IPS-20b (cell line): Measurements from ENCODE around the gene ZNF736.
"Not testable (repeated sequence)": the region's sequence is repeated elsewhere in the genome, so short reads cannot be mapped to it uniquely, and the experiment has no call there.

ENCODE experiments used
- H3K27ac ChIP-seq: one replicate; pipeline ENCODE4 v1.5.1; 2013; ENCODE audit warnings: low read length
- H3K27me3 ChIP-seq: 2 replicates; pipeline ENCODE4 v1.6.1; 2013; ENCODE audit warnings: mild to moderate bottlenecking, low read length, inconsistent platforms; ENCODE audit not compliant: insufficient read depth
- H3K36me3 ChIP-seq: 2 replicates; pipeline ENCODE4 v1.6.1; 2013; ENCODE audit warnings: low read depth, mild to moderate bottlenecking, inconsistent platforms, low read length, moderate library complexity; ENCODE audit not compliant: insufficient read depth
- H3K4me1 ChIP-seq: 2 replicates; pipeline ENCODE4 v1.6.1; 2013; ENCODE audit warnings: mild to moderate bottlenecking, control low read depth, inconsistent platforms, low read length, moderate library complexity; ENCODE audit not compliant: insufficient read depth
- H3K4me3 ChIP-seq: 2 replicates; pipeline ENCODE4 v1.5.1; 2013; ENCODE audit warnings: mild to moderate bottlenecking, low read length, inconsistent platforms
- H3K9ac ChIP-seq: 2 replicates; pipeline ENCODE4 v1.6.1; 2013; ENCODE audit warnings: low read depth, mild to moderate bottlenecking, inconsistent platforms, low read length, moderate library complexity
- H3K9me3 ChIP-seq: 2 replicates; pipeline ENCODE4 v1.6.1; 2013; ENCODE audit warnings: mild to moderate bottlenecking, low read depth, low read length, inconsistent platforms; ENCODE audit not compliant: insufficient read depth

ZNF736 gene

DNA sequence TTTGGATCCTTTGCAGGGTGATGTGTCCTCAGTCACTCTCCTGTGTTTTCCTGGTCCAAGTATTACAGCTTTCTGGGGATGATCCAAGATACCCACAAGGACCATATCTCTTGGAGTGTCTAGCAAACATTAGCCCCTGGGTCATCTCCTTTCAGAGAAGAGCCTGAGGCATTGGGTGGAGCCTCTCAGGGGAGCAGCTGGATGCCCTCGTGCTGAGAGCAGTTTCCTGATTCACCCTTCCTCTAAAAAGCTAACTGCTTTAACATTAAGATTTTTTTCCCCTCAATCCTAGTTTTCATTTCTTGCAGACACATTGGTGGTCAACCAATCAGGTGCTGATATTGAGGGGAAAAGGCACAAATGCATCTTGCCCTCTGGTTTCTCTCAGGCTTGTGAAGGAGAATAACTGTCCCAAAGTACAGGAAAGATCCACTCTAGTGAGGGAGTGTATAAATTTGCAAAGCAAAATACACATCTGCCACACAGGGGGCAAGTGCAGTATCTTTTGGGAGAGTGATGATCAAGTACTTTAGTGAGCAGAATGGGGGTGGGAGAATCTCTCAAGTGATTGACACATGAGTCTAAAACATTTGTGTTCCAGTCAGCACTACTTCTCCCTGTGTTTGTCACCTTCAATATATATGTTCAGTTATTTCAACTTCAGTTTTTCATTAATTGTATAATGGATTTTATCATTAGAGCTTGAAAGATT, 2.4 kb downstream of the ZNF736 start:
- H3K27ac ChIP-seq, H3K4me3 ChIP-seq, H3K36me3 ChIP-seq, H3K9ac ChIP-seq, H3K27me3 ChIP-seq, H3K4me1 ChIP-seq: not testable (repeated sequence)
- peaks cover 92% of the 10 kb centered on the region for H3K9me3 ChIP-seq

DNA sequence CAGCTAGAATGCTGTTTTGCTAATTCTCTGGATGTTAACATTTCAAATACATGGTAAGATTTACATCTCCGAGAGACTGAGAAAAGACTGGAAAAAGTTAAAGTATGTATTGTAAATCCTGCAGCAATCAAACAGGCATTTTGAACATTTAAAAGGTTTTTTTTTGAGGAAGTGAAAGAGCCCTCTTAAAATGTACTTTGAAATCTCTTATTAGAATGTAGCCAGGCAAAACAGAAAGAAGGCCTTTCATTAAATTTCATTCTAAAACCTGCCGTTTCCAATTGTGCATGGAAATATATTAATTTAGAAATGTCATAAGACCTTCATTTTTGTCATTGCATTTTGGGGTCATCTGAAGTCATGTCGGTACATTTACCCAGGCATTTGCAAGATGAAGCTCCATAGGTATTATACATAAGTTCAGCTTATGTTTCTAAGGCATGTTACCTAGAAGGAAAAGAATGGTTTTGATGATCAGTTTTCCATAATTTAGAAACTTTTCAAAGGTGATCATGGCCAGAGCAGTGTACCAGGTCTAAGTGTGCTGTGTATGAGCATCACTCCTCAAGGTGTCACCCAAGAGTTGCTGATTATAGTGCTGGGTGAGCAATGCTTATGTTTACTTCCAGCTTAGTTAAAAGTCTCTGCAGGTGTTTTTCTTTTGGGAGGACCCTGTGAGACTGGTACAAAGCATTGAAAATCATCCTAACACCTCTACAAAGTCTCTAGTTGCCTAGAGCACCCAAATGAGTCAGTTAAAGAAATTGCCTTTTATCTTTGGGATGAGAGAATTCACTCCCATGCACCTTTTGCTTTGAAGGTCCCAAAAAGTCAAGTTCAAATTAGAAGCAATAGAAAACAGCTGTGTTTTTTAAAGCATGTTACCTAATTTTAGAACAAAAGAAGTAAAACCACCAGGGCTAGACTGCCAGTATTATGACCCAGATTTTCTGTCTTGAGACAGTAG, 7.1 kb downstream of the ZNF736 start:
- no peaks in the 10 kb centered on the region for H3K36me3 ChIP-seq
- H3K9ac ChIP-seq, result no peak overlapping the region
- H3K4me3 ChIP-seq, result no peak overlapping the region
- peaks cover 88% of the 10 kb centered on the region for H3K9me3 ChIP-seq
- no peaks in the 10 kb centered on the region for H3K4me1 ChIP-seq
- H3K27ac ChIP-seq, result no peak overlapping the region
- H3K27me3 ChIP-seq, result no peaks in the 10 kb centered on the region

DNA sequence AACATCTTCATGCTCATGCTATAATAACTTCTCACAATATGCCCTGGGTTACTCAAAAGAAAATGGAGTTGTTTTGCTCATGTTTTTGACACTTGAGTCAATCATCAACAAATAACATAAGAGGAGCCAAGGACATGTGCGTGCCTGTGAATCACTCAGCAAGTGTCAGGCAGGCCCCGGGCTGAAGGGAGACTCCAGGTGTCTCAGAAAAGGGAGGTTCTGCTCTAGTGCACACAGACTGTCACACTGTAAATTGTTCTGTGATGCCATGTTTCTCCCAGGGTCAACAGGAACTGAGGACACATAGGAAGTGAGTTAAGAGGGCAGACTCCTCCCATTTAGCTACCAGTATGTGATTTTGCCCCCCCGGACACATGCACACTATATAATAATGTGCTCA, 10.4 kb downstream of the ZNF736 start:
- not testable (repeated sequence) for H3K27ac ChIP-seq, H3K4me3 ChIP-seq, H3K27me3 ChIP-seq, H3K4me1 ChIP-seq, H3K9ac ChIP-seq, H3K36me3 ChIP-seq
- H3K9me3 ChIP-seq, result peaks cover 85% of the 10 kb centered on the region

DNA sequence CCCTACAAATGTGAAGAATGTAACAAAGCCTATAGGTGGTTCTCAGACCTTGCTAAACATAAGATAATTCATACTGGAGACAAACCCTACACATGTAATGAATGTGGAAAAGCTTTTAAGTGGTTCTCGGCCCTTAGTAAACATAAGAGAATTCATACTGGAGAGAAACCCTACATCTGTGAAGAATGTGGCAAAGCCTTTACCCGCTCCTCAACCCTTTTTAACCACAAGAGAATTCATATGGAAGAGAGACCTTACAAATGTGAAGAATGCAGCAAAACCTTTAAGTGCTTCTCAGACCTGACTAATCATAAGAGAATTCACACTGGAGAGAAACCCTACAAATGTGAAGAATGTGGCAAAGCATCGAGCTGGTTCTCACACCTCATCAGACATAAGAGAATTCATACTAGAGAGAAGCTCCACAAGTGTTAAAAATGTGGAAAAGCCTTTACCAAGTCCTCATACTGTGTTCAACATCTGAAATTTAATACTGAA, 35.0 kb downstream of the ZNF736 start:
- H3K4me3 ChIP-seq, H3K4me1 ChIP-seq, H3K27me3 ChIP-seq, H3K36me3 ChIP-seq, H3K27ac ChIP-seq, H3K9ac ChIP-seq: not testable (repeated sequence)
- H3K9me3 ChIP-seq, result peaks cover 94% of the 10 kb centered on the region

DNA sequence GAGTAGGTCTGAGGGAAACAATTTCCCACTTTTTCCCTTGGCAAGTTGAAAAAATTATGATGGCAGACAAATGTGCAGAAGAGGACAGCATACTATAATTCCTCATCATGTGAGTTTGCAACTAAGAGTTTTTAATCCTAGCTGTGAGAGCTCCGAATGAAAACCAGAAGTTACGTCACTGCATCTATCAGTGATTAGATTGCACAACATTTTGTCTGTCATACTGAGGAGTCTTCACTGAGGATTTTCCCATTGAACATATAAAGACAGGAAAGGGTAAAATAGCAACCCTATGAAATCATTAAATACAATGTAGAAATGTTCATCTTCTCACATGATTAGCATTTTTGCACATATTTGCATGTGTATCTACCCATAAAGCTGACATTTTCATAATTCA, 45.8 kb downstream of the ZNF736 start:
- Histone ChIP-seq H3K27me3 (no peaks in the 10 kb centered on the region), H3K4me1 (no peaks in the 10 kb centered on the region), H3K36me3 (no peaks in the 10 kb centered on the region)

DNA sequence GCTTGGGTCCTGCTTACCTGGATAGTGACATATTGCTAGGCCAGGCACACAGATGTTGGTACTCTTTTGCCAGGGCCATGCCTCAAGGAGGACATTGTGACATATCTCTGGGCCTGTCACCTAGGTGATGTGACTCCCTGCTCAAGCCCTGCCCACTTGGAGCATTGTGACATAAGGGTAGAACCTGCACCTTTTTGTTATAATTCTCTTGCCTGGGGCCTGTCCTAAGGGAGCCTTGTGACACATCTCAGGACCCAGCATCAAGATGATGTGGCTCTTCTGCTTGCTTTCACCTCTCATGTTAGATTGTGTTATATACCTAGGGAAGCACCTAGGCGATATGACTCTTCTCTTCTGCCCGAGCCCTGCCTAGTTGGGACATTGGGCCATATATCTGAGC, 57.4 kb downstream of the ZNF736 start:
- Histone ChIP-seq H3K9ac (no peak overlapping the region), H3K9me3 (peaks cover 96% of the 10 kb centered on the region)

More for the DNA sequence above, 45.8 kb downstream of the ZNF736 start:
- no peak overlapping the region for H3K27ac ChIP-seq
- H3K9ac ChIP-seq, result no peak overlapping the region
- no peak overlapping the region for H3K4me3 ChIP-seq
- H3K9me3 ChIP-seq, result peaks cover 94% of the 10 kb centered on the region

DNA sequence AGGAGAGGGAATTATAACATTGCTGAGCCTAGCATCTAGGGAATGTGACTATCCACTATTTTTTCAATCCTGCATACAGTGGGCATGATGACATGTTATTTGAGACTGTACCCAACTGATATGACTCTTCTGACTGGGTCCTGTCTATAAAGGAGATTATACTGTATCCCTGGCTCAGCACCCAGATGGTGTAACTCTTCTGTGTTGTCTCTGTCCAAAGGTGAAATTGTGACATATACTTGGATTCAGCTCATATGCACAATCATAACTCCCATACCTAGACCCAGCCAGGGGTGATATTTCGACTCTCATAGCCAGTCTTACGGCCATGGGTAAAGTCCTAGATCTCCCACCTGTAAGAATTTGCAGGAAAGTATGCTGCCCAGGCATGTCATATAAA, 59.3 kb downstream of the ZNF736 start:
- Histone ChIP-seq H3K9ac (no peak overlapping the region), H3K27me3 (no peaks in the 10 kb centered on the region), H3K4me1 (no peaks in the 10 kb centered on the region), H3K36me3 (no peaks in the 10 kb centered on the region), H3K4me3 (no peak overlapping the region; the same call in 1 of the 2 replicates), H3K9me3 (peaks cover 98% of the 10 kb centered on the region), H3K27ac (no peak overlapping the region)

More for the DNA sequence above, 57.4 kb downstream of the ZNF736 start:
- Histone ChIP-seq H3K4me1 (no peaks in the 10 kb centered on the region), H3K27ac (no peak overlapping the region), H3K27me3 (no peaks in the 10 kb centered on the region), H3K4me3 (no peak overlapping the region), H3K36me3 (no peaks in the 10 kb centered on the region)

DNA sequence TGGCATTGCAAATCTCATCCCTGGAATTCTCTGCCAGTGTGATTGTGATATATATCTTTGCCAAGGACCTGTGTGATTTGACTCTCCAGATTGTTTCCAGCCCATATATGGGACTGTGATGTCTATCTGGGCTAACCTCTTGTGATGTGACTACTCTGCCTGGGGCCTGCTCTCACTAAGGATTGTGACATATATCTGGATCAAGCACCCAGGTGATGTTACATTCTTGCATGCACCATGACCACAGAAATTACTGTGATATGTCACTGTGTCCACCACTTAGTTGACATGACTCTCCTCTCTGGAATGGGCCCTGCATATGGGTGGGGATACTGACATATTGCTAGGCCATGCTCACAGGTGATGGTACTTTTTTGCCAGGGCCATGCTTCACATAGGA, 86.6 kb downstream of the ZNF736 start:
- Histone ChIP-seq H3K36me3 (no peaks in the 10 kb centered on the region), H3K9me3 (peaks cover 91% of the 10 kb centered on the region), H3K4me1 (no peaks in the 10 kb centered on the region), H3K27me3 (no peaks in the 10 kb centered on the region), H3K27ac (no peak overlapping the region), H3K4me3 (no peak overlapping the region), H3K9ac (no peak overlapping the region)
